NAMALWA (cell line): ENCODE measurements around the gene GNLY.
"Not testable (repeated sequence)": the region's sequence is repeated elsewhere in the genome, so short reads cannot be mapped to it uniquely, and the experiment has no call there.

Experiments
- DNase-seq: peaks from one replicate; pipeline ENCODE4 v3.0.0-alpha.2; 2015; ENCODE audit warnings: low spot score

Gene GNLY

GRCh38 chr2:85694052-85695025 lies at the start of gene GNLY:
Gene GNLY, plus strand, starts transcription at chr2:85694358. Its CDS starts 61 bp downstream, at chr2:85694419.
- no peak for DNase-seq

DNA sequence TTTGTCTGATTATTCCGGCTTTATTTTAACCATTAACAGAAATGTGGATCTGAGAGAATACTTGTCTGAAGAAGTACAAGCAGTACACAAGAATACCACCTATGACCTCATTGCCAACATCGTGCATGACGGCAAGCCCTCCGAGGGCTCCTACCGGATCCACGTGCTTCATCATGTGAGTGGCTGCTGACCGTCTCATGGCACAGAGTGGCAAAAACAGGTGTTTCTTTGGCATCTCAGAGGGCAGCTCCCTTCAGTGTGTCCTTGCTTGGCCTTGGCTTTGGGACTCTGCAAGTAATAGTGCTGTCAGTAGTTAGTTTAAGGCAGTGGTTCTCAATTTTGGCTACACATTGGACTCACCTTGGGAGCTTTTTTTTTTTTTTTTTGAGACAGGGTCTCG lies 49.2 kb upstream of the GNLY start:
- DNase-seq, result no peak

DNA sequence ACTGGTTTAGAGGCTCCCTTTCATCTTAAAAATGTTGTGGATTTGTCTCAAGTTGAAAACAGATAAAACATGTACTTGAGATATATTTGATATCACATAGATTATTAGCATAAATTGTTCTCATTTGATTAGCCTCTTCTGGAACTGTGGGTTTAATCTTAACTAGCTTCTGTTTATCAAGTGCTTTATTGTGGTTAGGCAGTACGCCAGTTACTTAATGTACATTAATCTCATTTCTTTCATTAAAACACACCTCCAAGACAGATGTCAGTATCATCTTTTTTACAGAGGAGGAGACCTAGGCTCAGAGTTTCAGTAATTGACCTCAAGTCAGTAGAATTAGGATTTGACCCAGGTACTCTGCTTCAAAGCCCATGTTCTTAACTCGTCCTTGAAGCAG lies 48.0 kb upstream of the GNLY start:
- DNase-seq, result no peak

GRCh38 chr2:85647823-85648526 lies 46.2 kb upstream of the GNLY start:
- no peak for DNase-seq

GRCh38 chr2:85648619-85649018 lies 45.5 kb upstream of the GNLY start:
- DNase-seq, result peak; percentile 65

GRCh38 chr2:85649201-85650190 lies 44.7 kb upstream of the GNLY start:
- DNase-seq, result no peak

DNA sequence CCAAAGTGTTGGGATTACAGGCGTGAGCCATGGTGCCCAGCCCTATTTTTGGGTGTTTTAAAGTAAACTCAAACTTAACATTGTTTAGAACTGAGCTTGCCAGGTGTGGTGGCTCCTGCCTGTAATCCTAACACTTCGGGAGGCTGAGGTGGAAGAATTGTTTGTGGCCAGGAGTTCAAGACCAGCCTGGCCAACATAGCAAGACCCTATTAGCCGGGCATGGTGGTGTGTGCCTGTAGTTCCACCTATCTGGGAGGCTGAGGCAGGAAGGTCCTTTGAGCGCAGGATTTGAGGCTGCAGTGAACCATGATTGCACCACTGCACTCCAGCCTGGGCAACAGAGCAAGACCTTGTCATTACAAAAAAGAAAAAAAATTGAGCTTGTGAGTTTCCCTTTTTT lies 43.7 kb upstream of the GNLY start:
- DNase-seq, result no peak

DNA sequence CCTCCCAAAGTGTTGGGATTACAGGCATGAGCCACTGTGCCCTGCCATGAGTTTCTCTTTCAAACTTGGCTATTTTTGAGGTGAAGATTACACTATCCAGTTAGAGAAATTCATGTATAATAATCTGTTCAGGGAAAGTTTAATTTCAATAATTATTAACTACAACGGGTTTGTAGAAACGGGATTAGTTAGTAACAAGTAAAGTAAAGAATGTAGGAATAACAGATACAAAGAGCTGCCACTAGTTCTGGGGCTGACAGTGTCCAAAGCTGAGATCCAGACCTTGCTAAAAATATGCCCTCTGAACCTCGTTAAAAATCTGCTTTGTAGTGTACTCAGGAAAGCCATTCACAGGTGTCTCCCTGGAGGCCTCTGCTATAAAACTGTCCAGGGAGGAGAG lies 43.1 kb upstream of the GNLY start:
- no peak for DNase-seq

DNA sequence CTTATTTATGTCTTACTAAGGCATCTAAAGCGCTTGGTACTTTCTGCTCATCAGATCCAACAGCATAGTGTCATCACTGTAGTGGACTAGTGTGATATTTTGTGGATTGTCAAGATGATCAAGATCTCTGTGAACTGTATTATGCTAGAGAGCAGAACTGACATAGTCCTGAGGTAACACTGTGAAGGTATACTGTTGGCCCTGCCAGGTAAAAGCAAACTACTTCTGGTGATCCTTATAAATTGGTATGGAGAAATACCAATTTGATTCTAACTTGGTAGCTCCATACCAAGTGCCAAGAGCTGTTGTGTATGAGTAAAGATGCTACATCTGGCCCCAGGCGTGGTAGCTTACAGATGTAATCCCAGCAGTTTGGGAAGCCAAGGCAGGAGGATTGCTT lies 42.1 kb upstream of the GNLY start:
- no peak for DNase-seq

GRCh38 chr2:85653996-85654395 lies 40.2 kb upstream of the GNLY start:
- DNase-seq, result no peak

DNA sequence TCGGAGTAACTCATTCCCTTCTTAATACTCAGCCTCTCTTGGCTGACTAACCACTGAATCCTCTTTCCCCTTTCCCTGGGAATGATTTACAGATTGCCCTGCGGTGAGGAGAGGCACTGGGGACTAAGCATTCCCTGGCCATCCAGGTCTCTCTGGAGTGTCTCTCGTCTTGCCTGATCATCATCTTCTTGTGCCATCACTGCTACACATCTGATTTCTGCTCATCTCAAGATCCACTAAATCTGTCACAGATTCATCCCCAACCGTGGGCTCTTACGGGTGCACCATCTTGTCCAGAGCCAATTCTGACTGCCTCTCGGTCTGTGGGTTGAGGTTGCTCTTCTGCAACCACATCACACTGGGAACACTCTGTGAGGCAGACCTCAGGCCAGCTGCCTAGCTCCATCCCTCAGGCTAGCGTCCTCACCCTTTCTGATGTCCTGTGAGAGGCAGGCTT lies 38.2 kb upstream of the GNLY start:
- no peak for DNase-seq

DNA sequence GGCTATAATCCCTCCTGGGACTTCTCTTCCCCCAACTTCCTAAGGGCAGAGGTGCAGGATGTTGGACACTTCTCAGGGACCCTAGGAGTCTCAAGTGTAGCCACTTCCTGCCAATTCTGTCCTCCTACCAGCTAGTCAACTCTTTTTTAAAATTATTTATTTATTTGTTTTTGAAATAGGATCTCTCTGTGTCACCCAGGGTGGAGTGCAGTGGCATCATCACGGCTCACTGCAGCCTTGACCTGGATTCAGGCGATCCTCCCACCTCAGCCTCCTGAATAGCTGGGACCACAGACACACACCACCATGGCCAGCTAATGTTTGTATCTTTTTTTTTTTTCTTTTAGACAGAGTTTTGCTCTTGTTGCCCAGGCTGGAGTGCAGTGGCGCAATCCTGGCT lies 37.7 kb upstream of the GNLY start:
- DNase-seq, result no peak

GRCh38 chr2:85657399-85657798 lies 36.8 kb upstream of the GNLY start:
- DNase-seq, result not testable (repeated sequence)

GRCh38 chr2:85659324-85659981 lies 34.7 kb upstream of the GNLY start:
- DNase-seq, result no peak

DNA sequence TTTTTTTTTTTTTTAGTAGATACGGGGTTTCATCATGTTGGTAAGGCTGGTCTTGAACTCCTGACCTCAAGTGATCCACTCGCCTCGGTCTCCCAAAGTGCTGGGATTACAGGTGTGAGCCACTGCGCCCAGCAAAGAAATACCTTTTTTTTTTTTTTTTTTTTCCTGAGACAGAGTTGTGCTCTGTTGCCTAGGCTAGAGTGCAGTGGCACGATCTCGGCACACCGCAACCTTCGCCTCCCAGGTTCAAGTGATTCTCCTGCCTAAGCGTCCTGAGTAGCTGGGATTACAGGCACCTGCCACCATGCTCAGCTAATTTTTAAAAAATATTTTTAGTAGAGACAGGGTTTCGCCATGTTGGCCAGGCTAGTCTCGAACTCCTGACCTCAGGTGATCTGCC lies 33.9 kb upstream of the GNLY start:
- not testable (repeated sequence) for DNase-seq

- DNase-seq, result no peak
Measured at GRCh38 chr2:85660725-85661124, 33.4 kb upstream of the GNLY start.

- no peak for DNase-seq
Measured at GRCh38 chr2:85661139-85661858, 32.9 kb upstream of the GNLY start.

- no peak for DNase-seq
Measured at GRCh38 chr2:85662899-85663593, 31.1 kb upstream of the GNLY start.

- no peak for DNase-seq
Measured at GRCh38 chr2:85663594-85664565, 30.3 kb upstream of the GNLY start.
